Limb (tissue), 2 donors: Measurements from ENCODE around the gene BICRA.
"Not testable (repeated sequence)": the region's sequence is repeated elsewhere in the genome, so short reads cannot be mapped to it uniquely, and the experiment has no call there.

Source experiments
- DNase-seq, 2 donors: peaks; one replicate each; pipeline ENCODE4 v3.0.0-alpha.2; 2016; ENCODE audit errors: extremely low spot score in 2 of 2

The BICRA gene

DNA sequence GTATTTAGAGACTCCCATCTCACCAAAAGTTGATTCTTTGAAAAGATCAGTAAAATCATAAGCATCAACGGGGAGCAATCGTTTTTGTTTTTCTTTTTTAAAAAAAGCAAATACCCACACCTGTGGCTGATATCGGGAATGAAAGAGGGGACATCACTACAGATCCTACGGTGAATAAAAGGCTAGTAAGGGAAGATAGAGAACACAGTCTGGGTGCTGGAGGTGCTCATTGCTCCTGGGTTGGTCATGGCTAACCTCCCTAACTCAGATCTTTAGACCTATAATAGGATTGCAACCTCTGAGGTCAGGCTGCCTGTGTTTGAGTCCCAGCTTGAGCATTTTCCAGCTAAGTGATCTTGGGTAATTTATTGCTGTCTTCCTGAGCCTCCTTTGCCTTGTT is 105.4 kb downstream of the BICRA start:
- no peak for DNase-seq

GRCh38 chr19:47714855-47715254 is 105.9 kb downstream of the BICRA start:
- DNase-seq = not testable (repeated sequence)

DNA sequence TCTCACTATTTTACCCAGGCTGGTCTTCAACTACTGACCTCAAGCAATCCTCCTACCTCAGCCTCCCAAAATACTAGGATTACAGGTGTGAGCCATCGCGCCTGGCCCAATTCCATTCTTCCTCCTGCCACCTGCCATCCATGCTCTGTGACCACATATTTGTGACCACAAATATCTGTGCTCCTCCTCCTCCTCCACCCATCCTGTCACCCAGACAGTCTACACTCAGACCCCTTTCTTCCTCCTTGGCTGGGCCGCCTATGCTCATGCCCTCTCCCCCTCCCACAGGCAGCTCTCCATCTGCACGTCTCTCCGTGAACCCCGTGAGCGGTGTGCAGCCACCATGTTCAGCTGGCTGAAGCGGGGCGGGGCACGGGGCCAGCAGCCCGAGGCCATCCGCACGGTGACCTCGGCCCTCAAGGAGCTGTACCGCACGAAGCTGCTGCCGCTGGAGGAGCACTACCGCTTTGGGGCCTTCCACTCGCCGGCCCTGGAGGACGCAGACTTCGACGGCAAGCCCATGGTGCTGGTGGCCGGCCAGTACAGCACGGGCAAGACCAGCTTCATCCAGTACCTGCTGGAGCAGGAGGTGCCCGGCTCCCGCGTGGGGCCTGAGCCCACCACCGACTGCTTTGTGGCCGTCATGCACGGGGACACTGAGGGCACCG is 107.5 kb downstream of the BICRA start:
- no peak for DNase-seq

DNA sequence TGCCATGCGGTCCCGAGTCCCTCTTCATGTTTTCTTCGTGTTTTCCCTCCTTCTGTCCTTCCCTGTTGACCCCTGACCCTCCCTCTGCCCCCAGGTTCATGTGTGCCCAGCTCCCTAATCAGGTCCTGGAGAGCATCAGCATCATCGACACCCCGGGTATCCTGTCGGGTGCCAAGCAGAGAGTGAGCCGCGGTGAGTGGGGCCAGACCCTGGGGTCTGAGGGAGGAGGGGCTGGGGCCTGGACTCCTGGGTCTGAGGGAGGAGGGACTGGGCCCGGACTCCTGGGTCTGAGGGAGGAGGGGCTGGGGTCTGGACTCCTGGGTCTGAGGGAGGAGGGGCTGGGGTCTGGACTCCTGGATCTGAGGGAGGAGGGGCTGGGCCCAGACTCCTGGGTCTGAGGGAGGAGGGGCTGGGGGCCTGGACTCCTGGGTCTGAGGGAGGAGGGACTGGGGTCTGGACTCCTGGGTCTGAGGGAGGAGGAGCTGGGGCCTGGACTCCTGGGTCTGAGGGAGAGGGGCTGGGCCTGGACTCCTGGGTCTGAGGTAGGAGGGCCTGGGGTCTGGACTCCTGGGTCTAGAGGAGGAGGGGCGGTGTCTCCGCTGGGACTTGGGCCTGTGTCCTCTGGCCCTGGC is 109.6 kb downstream of the BICRA start:
- DNase-seq = not testable (repeated sequence)

- DNase-seq = peak; percentile 92 to 96
Observed at GRCh38 chr19:47719047-47719859, 110.3 kb downstream of the BICRA start.

- DNase-seq = no peak
Observed at GRCh38 chr19:47720669-47721422, 111.9 kb downstream of the BICRA start.

DNA sequence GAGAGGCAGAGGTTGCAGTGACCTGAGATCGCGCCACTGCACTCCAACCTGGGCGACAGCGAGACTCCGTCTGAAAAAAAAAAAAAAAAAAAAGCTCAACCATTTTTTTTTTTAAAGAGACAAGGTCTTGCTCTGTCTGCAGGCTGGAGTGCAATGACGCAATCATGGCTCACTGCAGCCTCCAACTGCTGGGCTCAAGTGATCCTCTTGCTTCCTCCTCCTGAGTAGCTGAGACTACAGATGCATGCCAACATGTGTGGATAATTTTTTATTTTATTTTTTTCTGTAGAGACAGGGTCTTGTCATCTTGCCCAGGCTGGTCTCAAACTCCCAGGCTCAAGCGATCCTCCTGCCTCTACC is 114.6 kb downstream of the BICRA start:
- peak in 1 of 2 donors; percentile 42 for DNase-seq

DNA sequence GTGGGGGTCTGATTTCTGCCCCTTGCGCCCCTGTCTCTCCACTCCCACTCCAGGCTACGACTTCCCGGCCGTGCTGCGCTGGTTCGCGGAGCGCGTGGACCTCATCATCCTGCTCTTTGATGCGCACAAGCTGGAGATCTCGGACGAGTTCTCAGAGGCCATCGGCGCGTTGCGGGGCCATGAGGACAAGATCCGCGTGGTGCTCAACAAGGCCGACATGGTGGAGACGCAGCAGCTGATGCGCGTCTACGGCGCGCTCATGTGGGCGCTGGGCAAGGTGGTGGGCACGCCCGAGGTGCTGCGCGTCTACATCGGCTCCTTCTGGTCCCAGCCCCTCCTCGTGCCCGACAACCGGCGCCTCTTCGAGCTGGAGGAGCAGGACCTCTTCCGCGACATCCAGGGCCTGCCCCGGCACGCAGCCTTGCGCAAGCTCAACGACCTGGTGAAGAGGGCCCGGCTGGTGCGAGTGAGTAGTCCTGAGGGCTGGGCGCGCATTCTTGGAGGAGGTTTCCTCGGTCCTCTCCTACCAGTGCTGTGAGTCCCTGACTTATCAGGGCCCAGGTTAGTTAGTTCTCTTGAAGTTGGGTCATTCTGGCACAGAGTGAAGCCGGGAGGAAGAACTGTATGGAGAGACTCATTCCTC is 116.9 kb downstream of the BICRA start:
- DNase-seq = no peak

DNA sequence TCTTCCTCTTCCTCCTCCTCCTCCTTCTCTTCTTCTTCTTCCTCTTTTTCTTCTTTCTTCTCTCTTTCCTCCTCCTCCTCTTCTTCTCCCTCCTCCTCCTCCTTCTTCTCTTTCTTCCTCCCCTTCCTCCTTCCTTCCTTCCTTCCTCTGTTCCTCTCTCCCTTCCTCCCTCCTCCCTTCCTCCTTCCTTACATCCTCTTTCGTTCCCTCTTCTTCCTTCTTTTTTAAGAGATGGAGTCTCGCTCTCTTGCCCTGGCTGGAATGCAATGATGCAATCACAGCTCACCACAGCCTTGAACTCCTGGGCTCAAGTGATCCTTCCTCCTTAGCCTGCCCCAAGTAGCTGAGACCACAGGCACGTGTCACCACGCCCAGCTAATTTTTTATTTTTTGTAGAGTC is 117.5 kb downstream of the BICRA start:
- DNase-seq = no peak

DNA sequence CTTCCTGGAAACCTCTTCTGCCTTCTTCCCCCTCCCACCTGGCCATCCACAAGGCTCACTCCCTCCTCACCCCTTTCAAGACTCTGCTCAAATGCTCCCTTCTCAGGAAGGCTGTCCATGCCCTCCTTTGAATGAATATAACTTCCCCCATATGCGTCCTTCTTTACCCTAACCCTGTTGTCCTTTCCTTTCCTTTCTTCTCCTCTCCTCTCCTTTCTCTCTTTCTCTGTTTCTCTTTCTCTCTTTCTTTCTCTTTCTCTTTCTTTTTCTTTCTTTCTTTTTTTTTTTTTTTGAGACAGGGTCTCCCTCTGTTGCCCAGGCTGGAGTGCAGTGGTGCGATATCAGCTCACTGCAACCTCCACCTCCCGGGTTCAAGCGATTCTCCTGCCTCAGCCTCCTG is 119.4 kb downstream of the BICRA start:
- not testable (repeated sequence) for DNase-seq

DNA sequence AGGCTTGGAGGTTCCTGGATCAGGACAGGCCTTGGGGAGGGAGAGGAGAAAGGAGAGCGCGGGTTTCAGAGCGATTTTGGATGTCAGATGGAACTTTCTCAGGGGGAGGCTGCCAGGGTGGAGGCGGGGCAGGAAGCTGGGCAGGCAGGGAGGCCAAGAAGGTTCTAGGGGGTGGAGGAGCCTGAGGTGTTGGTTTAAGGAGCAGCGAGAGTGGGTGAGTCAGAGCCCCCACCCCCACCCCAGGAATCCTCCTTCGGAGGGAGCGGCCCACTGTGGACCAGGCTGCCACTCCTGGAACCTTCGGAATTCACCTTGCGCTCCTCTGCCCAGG is 120.5 kb downstream of the BICRA start:
- DNase-seq = peak; percentile 34 to 60

- DNase-seq = peak in 1 of 2 donors; percentile 55
Observed at GRCh38 chr19:47729799-47730520, 121.0 kb downstream of the BICRA start.

- no peak for DNase-seq
Observed at GRCh38 chr19:47730521-47730889, 121.6 kb downstream of the BICRA start.

GRCh38 chr19:47730910-47731309 is 122.0 kb downstream of the BICRA start:
- DNase-seq = no peak

- no peak for DNase-seq
Observed at GRCh38 chr19:47735131-47735530, 126.2 kb downstream of the BICRA start.

- DNase-seq = no peak
Observed at GRCh38 chr19:47740866-47741519, 132.1 kb downstream of the BICRA start.

DNA sequence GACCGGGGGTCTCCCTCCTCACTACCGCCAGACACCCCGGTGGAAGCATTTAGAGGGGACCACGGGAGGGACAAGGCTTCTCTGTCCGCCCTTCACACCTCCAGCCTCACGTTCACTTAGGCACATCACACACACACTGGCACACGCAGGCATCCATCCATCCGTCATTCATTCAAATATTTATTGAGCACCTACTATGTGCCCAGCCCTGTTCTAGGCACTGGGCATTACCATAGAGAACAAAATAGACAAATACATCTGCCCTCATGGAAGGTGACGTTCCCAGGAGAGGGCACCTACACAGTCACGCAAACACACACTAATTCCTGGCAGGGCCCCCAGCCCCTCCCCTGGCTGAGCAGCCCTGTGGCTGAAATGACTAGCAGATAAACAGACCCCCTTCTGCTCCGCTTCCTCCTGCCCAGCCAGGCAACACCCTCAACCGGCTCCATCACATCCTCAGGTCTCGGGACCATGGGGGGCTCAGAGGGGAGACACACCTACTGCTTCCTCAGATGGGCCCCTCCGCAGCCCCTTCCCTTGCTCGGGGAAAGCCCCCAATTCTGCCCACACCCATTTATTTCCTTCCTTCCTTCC is 132.7 kb downstream of the BICRA start:
- no peak for DNase-seq

- peak in 1 of 2 donors; percentile 27 for DNase-seq
Observed at GRCh38 chr19:47742634-47743033, 133.7 kb downstream of the BICRA start.

DNA sequence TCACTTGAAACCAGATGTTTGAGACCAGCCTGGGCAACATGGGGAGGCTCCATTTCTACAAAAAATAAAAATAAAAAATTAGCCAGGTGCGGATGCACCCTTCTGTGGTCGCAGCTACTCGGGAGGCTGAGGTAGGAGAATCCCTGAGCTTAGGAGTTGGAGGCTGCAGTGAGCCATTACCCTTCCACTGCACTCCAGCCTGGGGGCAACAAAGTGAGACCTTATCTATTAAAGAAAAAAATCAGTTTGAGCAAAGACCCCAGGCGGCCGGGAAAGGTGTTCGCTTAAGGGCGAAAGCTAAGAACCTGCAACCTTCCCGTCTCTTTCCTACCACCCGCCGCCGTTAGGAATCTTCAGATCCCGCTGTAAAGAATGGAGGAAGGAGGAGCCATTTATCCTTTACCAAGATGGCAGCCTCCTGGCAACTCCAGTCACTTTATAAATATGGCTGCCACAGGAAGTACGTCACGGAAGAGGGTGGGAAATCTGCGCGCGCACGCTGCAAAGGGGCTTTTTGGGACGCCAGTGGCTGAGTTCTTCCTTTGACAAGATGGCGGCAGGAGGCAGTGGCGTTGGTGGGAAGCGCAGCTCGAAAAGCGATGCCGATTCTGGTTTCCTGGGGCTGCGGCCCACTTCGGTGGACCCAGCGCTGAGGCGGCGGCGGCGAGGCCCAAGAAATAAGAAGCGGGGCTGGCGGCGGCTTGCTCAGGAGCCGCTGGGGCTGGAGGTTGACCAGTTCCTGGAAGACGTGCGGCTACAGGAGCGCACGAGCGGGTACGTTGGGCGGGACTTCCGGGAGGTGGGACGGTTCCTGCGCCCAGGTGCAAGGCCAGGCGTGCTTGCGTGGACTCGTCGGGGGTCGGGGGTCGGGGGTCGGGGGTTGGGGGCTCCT is 136.3 kb downstream of the BICRA start, which contains the start of gene NOP53:
NOP53 (plus strand) TSS at position 537 of the 892 bp plus-strand sequence; CDS start at position 551, 14 bp downstream.
- peak; percentile 96 to 98 for DNase-seq
